Uterus (tissue), 2 donors: ENCODE measurements around the gene TAPT1.

Experiments
- POLR2A ChIP-seq, 2 donors: fragments of 450-650 bp; IDR thresholded peaks; one replicate each; pipeline ENCODE4 v1.6.1; 2016; ENCODE audit warnings: antibody characterized with exemption in 2 of 2, mild to moderate bottlenecking in 1 of 2, moderate library complexity in 1 of 2
- TF ChIP-seq, protein P1 (sequence below), 4 experiments: fragments of 200-600 bp in 2 of 4; fragments of 450-650 bp in 2 of 4; sonication (generic) in 2 of 4; IDR thresholded peaks; one replicate each; pipeline ENCODE4 v1.5.1; 2016 to 2019; ENCODE audit warnings: antibody characterized with exemption in 4 of 4, mild to moderate bottlenecking in 2 of 4, moderate library complexity in 1 of 4

DNA sequence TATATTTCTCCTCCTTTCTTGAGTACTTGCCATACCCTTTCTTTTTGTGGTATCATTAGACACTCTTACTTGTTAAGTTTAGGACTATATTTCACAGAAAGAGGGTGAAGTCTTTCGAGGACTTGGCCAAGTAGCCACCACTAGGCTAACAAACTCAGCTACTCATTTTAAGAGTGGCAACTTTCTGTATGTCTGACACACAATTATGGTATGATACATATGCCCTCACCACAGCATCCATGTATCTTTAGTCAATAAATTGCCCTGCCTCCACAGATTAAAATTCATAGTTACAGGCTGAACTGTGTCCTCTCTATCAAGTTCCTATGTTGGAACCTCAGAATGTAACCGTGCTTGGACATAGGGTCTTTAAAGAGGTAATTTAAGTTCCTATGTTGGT lies 23.2 kb downstream of the TAPT1 start:
- TF ChIP-seq, protein P1, sequence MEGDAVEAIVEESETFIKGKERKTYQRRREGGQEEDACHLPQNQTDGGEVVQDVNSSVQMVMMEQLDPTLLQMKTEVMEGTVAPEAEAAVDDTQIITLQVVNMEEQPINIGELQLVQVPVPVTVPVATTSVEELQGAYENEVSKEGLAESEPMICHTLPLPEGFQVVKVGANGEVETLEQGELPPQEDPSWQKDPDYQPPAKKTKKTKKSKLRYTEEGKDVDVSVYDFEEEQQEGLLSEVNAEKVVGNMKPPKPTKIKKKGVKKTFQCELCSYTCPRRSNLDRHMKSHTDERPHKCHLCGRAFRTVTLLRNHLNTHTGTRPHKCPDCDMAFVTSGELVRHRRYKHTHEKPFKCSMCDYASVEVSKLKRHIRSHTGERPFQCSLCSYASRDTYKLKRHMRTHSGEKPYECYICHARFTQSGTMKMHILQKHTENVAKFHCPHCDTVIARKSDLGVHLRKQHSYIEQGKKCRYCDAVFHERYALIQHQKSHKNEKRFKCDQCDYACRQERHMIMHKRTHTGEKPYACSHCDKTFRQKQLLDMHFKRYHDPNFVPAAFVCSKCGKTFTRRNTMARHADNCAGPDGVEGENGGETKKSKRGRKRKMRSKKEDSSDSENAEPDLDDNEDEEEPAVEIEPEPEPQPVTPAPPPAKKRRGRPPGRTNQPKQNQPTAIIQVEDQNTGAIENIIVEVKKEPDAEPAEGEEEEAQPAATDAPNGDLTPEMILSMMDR (IDR thresholded peaks at IDR 0.05): no peak
- no peak for TF ChIP-seq POLR2A (IDR thresholded peaks at IDR 0.05)
